IPS-20b (cell line): Measurements from ENCODE around the gene ZFYVE27.

Source experiments
- H3K27ac ChIP-seq: one replicate; pipeline ENCODE4 v1.5.1; 2013; ENCODE audit warnings: low read length
- H3K27me3 ChIP-seq: 2 replicates; pipeline ENCODE4 v1.6.1; 2013; ENCODE audit warnings: mild to moderate bottlenecking, low read length, inconsistent platforms; ENCODE audit not compliant: insufficient read depth
- H3K36me3 ChIP-seq: 2 replicates; pipeline ENCODE4 v1.6.1; 2013; ENCODE audit warnings: low read depth, mild to moderate bottlenecking, inconsistent platforms, low read length, moderate library complexity; ENCODE audit not compliant: insufficient read depth
- H3K4me1 ChIP-seq: 2 replicates; pipeline ENCODE4 v1.6.1; 2013; ENCODE audit warnings: mild to moderate bottlenecking, control low read depth, inconsistent platforms, low read length, moderate library complexity; ENCODE audit not compliant: insufficient read depth
- H3K4me3 ChIP-seq: 2 replicates; pipeline ENCODE4 v1.5.1; 2013; ENCODE audit warnings: mild to moderate bottlenecking, low read length, inconsistent platforms
- H3K9ac ChIP-seq: 2 replicates; pipeline ENCODE4 v1.6.1; 2013; ENCODE audit warnings: low read depth, mild to moderate bottlenecking, inconsistent platforms, low read length, moderate library complexity
- H3K9me3 ChIP-seq: 2 replicates; pipeline ENCODE4 v1.6.1; 2013; ENCODE audit warnings: mild to moderate bottlenecking, low read depth, low read length, inconsistent platforms; ENCODE audit not compliant: insufficient read depth

ZFYVE27 gene

GRCh38 chr10:97766996-97767924, 30.3 kb downstream of the ZFYVE27 start:
- H3K27me3 ChIP-seq: peaks cover 44% of the 10 kb centered on the region
- no peak overlapping the region for H3K9ac ChIP-seq
- H3K36me3 ChIP-seq: peaks cover under 1% of the 10 kb centered on the region; the same call in 1 of the 2 replicates
- peaks cover 8% of the 10 kb centered on the region; the same call in 1 of the 2 replicates for H3K4me1 ChIP-seq
- no peak overlapping the region for H3K4me3 ChIP-seq
- H3K27ac ChIP-seq: no peak overlapping the region
- no peaks in the 10 kb centered on the region for H3K9me3 ChIP-seq

GRCh38 chr10:97768322-97769315, 31.7 kb downstream of the ZFYVE27 start:
- H3K4me1 ChIP-seq: no peaks in the 10 kb centered on the region; the same call in 1 of the 2 replicates
- H3K9me3 ChIP-seq: no peaks in the 10 kb centered on the region
- no peak overlapping the region for H3K27ac ChIP-seq
- no peaks in the 10 kb centered on the region for H3K36me3 ChIP-seq
- H3K27me3 ChIP-seq: peaks cover 58% of the 10 kb centered on the region
- H3K9ac ChIP-seq: no peak overlapping the region
- H3K4me3 ChIP-seq: no peak overlapping the region

GRCh38 chr10:97770255-97770654, 33.3 kb downstream of the ZFYVE27 start:
- Histone ChIP-seq H3K9me3 (no peaks in the 10 kb centered on the region), H3K4me3 (no peak overlapping the region), H3K27ac (no peak overlapping the region), H3K4me1 (no peaks in the 10 kb centered on the region), H3K27me3 (peaks cover 63% of the 10 kb centered on the region), H3K36me3 (no peaks in the 10 kb centered on the region), H3K9ac (no peak overlapping the region)

GRCh38 chr10:97771055-97771891, 34.3 kb downstream of the ZFYVE27 start:
- H3K4me3 ChIP-seq: peak overlapping the region; percentile 73
- H3K36me3 ChIP-seq: no peaks in the 10 kb centered on the region
- no peaks in the 10 kb centered on the region for H3K4me1 ChIP-seq
- peak overlapping the region; percentile 51; the same call in 1 of the 2 replicates for H3K9ac ChIP-seq
- no peaks in the 10 kb centered on the region for H3K9me3 ChIP-seq
- no peak overlapping the region for H3K27ac ChIP-seq
- peaks cover 63% of the 10 kb centered on the region for H3K27me3 ChIP-seq

- Histone ChIP-seq H3K9ac (peak within 1 kb of the TSS; percentile 51; the same call in 1 of the 2 replicates), H3K9me3 (no peaks in the 10 kb centered on the region), H3K27ac (no peak within 1 kb of the TSS), H3K4me3 (peak within 1 kb of the TSS; percentile 73), H3K27me3 (peaks cover 63% of the 10 kb centered on the region), H3K36me3 (no peaks in the 10 kb centered on the region), H3K4me1 (no peaks in the 10 kb centered on the region)
These were observed 35.2 kb downstream of the ZFYVE27 start, which contains the start of gene SFRP5 for GRCh38 chr10:97771913-97772823. SFRP5 (minus strand) TSS chr10:97771999; CDS start chr10:97771833, 166 bp downstream.

- H3K4me1 ChIP-seq: 0 out of 2 replicates have a peak, but pooled peaks cover under 1% of the 10 kb centered on the region
- H3K4me3 ChIP-seq: no peak overlapping the region
- no peak overlapping the region for H3K27ac ChIP-seq
- H3K36me3 ChIP-seq: no peaks in the 10 kb centered on the region
- H3K9ac ChIP-seq: no peak overlapping the region
- H3K9me3 ChIP-seq: no peaks in the 10 kb centered on the region
- H3K27me3 ChIP-seq: peaks cover 59% of the 10 kb centered on the region
These were observed 36.2 kb downstream of the ZFYVE27 start for GRCh38 chr10:97773096-97773495.

GRCh38 chr10:97774811-97775294, 37.9 kb downstream of the ZFYVE27 start:
- no peak overlapping the region for H3K9ac ChIP-seq
- no peak overlapping the region for H3K4me3 ChIP-seq
- peaks cover 41% of the 10 kb centered on the region for H3K27me3 ChIP-seq
- H3K9me3 ChIP-seq: no peaks in the 10 kb centered on the region
- H3K36me3 ChIP-seq: no peaks in the 10 kb centered on the region
- H3K4me1 ChIP-seq: peaks cover 6% of the 10 kb centered on the region; the same call in 1 of the 2 replicates
- H3K27ac ChIP-seq: no peak overlapping the region

- Histone ChIP-seq H3K9ac (no peak overlapping the region), H3K9me3 (no peaks in the 10 kb centered on the region), H3K4me1 (peaks cover 13% of the 10 kb centered on the region; the same call in 1 of the 2 replicates), H3K27ac (no peak overlapping the region), H3K4me3 (no peak overlapping the region), H3K36me3 (no peaks in the 10 kb centered on the region), H3K27me3 (peaks cover 20% of the 10 kb centered on the region)
These were observed 40.2 kb downstream of the ZFYVE27 start for GRCh38 chr10:97777143-97777542.

- Histone ChIP-seq H3K9ac (no peak overlapping the region), H3K4me3 (no peak overlapping the region), H3K36me3 (no peaks in the 10 kb centered on the region), H3K27ac (no peak overlapping the region), H3K4me1 (peaks cover 13% of the 10 kb centered on the region; the same call in 1 of the 2 replicates), H3K27me3 (peaks cover 4% of the 10 kb centered on the region), H3K9me3 (no peaks in the 10 kb centered on the region)
These were observed 41.7 kb downstream of the ZFYVE27 start for GRCh38 chr10:97778452-97779302.
